ENCODE results near the gene HLCS. TPM values are rescaled to one million over a fixed set of nuclear protein-coding genes. Genes with fewer than 3 reads are reported as not detected.

HLCS gene
- total and polyA plus RNA-seq, 2 donors (not counting 1 experiment from before 2014, with no cell fraction given) = 23.1 to 40.0 TPM

DNA sequence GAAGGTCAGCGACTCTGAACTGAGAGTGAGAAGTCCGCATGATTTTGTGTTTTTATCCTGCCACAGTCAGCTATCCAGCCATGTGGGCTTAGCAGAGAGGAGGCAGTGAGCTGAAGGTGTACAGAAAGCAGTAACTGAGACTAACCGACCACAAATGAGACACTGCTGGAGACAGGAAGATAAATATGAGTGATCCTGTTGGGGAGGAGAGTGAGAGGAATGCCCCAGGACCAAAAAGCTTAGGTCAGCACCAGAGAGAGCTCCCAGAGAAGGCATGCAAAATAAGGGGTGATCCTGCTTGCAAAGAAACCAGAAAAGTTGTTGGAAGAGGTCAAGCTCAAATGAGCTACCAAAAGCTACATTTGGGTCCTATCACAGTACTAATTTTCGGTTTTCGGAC is 63.7 kb downstream of the HLCS start:
- no peak overlapping the region for H3K27ac ChIP-seq (ENCODE audit: insufficient read depth, low read length)
- H3K4me2 ChIP-seq (ENCODE audit: extremely low read depth, insufficient read depth, low read length) = no peak overlapping the region

DNA sequence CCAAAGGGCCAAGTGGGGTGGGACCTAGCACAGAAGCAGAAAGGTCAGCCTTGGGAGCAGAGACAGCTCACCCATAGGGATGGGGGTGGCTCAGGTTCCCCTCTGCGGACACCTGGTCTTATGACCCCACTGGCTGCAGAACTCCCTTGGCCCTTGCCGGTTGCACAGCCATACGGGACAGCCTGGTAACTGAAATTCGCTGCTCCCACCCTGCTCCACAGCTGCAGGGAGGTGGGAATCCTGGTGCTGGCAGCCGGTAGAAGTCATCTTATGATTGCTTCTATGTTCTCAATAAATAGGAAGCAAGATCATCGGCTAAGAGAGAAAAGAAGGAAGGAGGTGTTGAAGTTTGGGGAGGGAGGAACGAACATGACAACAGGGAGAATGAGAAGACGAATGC is 64.1 kb downstream of the HLCS start:
- no peak for DNase-seq (ENCODE audit: low read depth in 2 of 2)
- Histone ChIP-seq H4K20me1 (ENCODE audit: control insufficient read depth, extremely low read depth, insufficient read depth, low read length) (peaks cover 2% of the 10 kb centered on the region), H3K4me2 (ENCODE audit: extremely low read depth, insufficient read depth, low read length) (no peak overlapping the region), H3K36me3 (ENCODE audit: control insufficient read depth, insufficient read depth, low read length) (no peaks in the 10 kb centered on the region), H3K9me3 (ENCODE audit: control insufficient read depth, insufficient read depth, low read depth, low read length) (no peaks in the 10 kb centered on the region), H3K27ac (ENCODE audit: insufficient read depth, low read length) (no peak overlapping the region), H3K9ac (ENCODE audit: insufficient read depth, low read length) (no peak overlapping the region), H2AFZ (ENCODE audit: low read length) (no peak overlapping the region), H3K4me1 (ENCODE audit: control insufficient read depth, extremely low read depth, insufficient read depth, low read length) (no peaks in the 10 kb centered on the region), H3K27me3 (ENCODE audit: control insufficient read depth, insufficient read depth, low read length) (no peaks in the 10 kb centered on the region), H3K79me2 (ENCODE audit: control insufficient read depth, insufficient read depth, low read length) (no peaks in the 10 kb centered on the region), H3K4me3 (replicated peaks in 1 of 4; ENCODE audit: control extremely low read depth in 1 of 4, insufficient read depth in 1 of 4, low read depth in 3 of 4, low read length in 4 of 4) (no peak overlapping the region)
- no peak for TF ChIP-seq EZH2 (IDR thresholded peaks at IDR 0.05; ENCODE audit: low read length, missing control alignments)
- TF ChIP-seq, protein P1, sequence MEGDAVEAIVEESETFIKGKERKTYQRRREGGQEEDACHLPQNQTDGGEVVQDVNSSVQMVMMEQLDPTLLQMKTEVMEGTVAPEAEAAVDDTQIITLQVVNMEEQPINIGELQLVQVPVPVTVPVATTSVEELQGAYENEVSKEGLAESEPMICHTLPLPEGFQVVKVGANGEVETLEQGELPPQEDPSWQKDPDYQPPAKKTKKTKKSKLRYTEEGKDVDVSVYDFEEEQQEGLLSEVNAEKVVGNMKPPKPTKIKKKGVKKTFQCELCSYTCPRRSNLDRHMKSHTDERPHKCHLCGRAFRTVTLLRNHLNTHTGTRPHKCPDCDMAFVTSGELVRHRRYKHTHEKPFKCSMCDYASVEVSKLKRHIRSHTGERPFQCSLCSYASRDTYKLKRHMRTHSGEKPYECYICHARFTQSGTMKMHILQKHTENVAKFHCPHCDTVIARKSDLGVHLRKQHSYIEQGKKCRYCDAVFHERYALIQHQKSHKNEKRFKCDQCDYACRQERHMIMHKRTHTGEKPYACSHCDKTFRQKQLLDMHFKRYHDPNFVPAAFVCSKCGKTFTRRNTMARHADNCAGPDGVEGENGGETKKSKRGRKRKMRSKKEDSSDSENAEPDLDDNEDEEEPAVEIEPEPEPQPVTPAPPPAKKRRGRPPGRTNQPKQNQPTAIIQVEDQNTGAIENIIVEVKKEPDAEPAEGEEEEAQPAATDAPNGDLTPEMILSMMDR (conservative IDR thresholded peaks at IDR 0.05 in 1 of 2, IDR thresholded peaks at IDR 0.05 in 1 of 2; ENCODE audit: low read depth in 1 of 2, low read length in 2 of 2) = no peak

More for the DNA sequence above, 63.7 kb downstream of the HLCS start:
- TF ChIP-seq EZH2 (IDR thresholded peaks at IDR 0.05; ENCODE audit: low read length, missing control alignments) = no peak
- TF ChIP-seq, protein P1 (conservative IDR thresholded peaks at IDR 0.05 in 1 of 2, IDR thresholded peaks at IDR 0.05 in 1 of 2; ENCODE audit: low read depth in 1 of 2, low read length in 2 of 2) = no peak
- Histone ChIP-seq H3K9ac (ENCODE audit: insufficient read depth, low read length) (no peak overlapping the region), H3K79me2 (ENCODE audit: control insufficient read depth, insufficient read depth, low read length) (no peaks in the 10 kb centered on the region), H3K36me3 (ENCODE audit: control insufficient read depth, insufficient read depth, low read length) (no peaks in the 10 kb centered on the region), H2AFZ (ENCODE audit: low read length) (no peak overlapping the region), H3K27me3 (ENCODE audit: control insufficient read depth, insufficient read depth, low read length) (no peaks in the 10 kb centered on the region), H3K9me3 (ENCODE audit: control insufficient read depth, insufficient read depth, low read depth, low read length) (no peaks in the 10 kb centered on the region), H3K4me1 (ENCODE audit: control insufficient read depth, extremely low read depth, insufficient read depth, low read length) (no peaks in the 10 kb centered on the region), H4K20me1 (ENCODE audit: control insufficient read depth, extremely low read depth, insufficient read depth, low read length) (peaks cover 2% of the 10 kb centered on the region), H3K4me3 (replicated peaks in 1 of 4; ENCODE audit: control extremely low read depth in 1 of 4, insufficient read depth in 1 of 4, low read depth in 3 of 4, low read length in 4 of 4) (no peak overlapping the region)
- DNase-seq (ENCODE audit: low read depth in 2 of 2) = peak in 1 of 2 donors; percentile 60

DNA sequence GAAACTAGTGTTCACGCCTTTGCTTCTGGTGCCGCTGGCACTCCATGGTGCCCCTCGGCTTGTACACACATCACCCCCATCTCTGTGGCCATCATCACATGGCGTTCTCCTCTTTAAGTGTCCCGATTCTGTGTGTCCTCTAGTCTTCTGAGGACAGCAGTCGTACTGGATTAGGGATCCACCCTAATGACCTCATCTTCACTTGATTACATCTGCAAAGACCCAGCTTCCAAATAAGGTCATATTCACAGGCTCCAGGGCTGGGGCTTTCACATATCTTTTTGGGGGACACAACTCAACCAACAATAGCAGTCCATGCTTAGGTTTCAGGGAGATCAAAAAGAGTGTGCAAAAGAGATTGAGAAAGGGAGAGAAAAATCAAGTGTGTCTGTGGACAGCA is 64.9 kb downstream of the HLCS start:
- no peaks in the 10 kb centered on the region for H3K27me3 ChIP-seq (ENCODE audit: control insufficient read depth, insufficient read depth, low read length)
- no peaks in the 10 kb centered on the region for H3K79me2 ChIP-seq (ENCODE audit: control insufficient read depth, insufficient read depth, low read length)
- no peak overlapping the region for H3K4me3 ChIP-seq (replicated peaks in 1 of 4; ENCODE audit: control extremely low read depth in 1 of 4, insufficient read depth in 1 of 4, low read depth in 3 of 4, low read length in 4 of 4)
- peaks cover 2% of the 10 kb centered on the region for H4K20me1 ChIP-seq (ENCODE audit: control insufficient read depth, extremely low read depth, insufficient read depth, low read length)
- no peak overlapping the region for H3K4me2 ChIP-seq (ENCODE audit: extremely low read depth, insufficient read depth, low read length)
- TF ChIP-seq, protein P1 (conservative IDR thresholded peaks at IDR 0.05 in 1 of 2, IDR thresholded peaks at IDR 0.05 in 1 of 2; ENCODE audit: low read depth in 1 of 2, low read length in 2 of 2) = no peak
- no peak for TF ChIP-seq EZH2 (IDR thresholded peaks at IDR 0.05; ENCODE audit: low read length, missing control alignments)
- H3K9ac ChIP-seq (ENCODE audit: insufficient read depth, low read length) = no peak overlapping the region
- no peaks in the 10 kb centered on the region for H3K36me3 ChIP-seq (ENCODE audit: control insufficient read depth, insufficient read depth, low read length)
- H2AFZ ChIP-seq (ENCODE audit: low read length) = no peak overlapping the region
- no peaks in the 10 kb centered on the region for H3K9me3 ChIP-seq (ENCODE audit: control insufficient read depth, insufficient read depth, low read depth, low read length)
- DNase-seq (ENCODE audit: low read depth in 2 of 2) = no peak
- H3K27ac ChIP-seq (ENCODE audit: insufficient read depth, low read length) = no peak overlapping the region
- H3K4me1 ChIP-seq (ENCODE audit: control insufficient read depth, extremely low read depth, insufficient read depth, low read length) = no peaks in the 10 kb centered on the region
